ENCODE data around the gene TRAFD1.

TRAFD1 gene

GRCh38 chr12:112185093-112185923, 59.9 kb downstream of the TRAFD1 start:
- no peak for TF ChIP-seq ZNF274 (IDR thresholded peaks at IDR 0.05; ENCODE audit: low read depth, low read length)
- H3K4me3 ChIP-seq (ENCODE audit: low read length): no peak overlapping the region

- no peak for TF ChIP-seq ZNF274 (IDR thresholded peaks at IDR 0.05; ENCODE audit: low read depth, low read length)
- H3K4me3 ChIP-seq (ENCODE audit: low read length): no peak overlapping the region
Observed at GRCh38 chr12:112188130-112188830, 62.9 kb downstream of the TRAFD1 start.

DNA sequence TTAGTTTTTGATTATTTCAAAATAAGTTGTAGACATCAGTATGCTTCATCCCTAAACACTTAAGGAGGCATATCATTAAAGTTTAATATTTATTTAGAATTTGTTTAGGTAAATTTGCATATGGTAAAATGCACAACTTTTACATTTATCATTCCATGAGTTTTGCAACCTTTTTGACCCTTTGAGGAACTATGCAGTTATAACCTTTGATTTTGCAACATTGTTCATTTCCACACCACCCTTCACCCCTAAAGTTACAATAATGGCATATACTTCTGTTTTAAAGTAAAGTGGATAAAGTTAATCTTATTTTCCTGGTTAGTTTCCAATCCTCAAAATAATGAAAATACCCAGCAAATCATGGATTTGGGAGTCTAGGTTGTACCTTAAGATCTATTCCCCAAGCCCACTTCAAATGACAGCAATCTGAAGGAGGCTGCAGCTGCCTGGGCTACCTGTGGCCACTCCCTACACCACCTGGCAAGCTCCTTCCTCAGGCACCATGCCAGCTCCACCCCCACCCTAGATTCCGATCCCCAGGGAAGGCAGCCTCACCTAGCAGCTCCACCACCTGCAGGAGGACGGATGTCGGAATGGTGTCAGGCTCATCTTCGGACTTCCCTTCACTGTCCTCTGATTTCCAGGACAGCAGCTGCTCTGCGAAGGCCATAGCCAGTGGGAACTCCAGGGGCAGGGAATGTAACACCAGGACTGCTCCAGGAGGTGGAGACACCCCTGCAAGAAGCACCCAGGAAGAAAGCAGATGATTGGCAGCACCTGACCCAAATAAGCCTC, 65.1 kb downstream of the TRAFD1 start:
- TF ChIP-seq ZNF274 (IDR thresholded peaks at IDR 0.05; ENCODE audit: low read depth, low read length): no peak
- no peak overlapping the region for H3K4me3 ChIP-seq (ENCODE audit: low read length)

GRCh38 chr12:112191201-112191600, 65.8 kb downstream of the TRAFD1 start:
- H3K4me3 ChIP-seq (ENCODE audit: low read length): no peak overlapping the region
- TF ChIP-seq ZNF274 (IDR thresholded peaks at IDR 0.05; ENCODE audit: low read depth, low read length): no peak

- H3K4me3 ChIP-seq (ENCODE audit: low read length): no peak overlapping the region
- TF ChIP-seq ZNF274 (IDR thresholded peaks at IDR 0.05; ENCODE audit: low read depth, low read length): no peak
Observed at GRCh38 chr12:112191840-112192321, 66.5 kb downstream of the TRAFD1 start.

- no peak overlapping the region for H3K4me3 ChIP-seq (ENCODE audit: low read length)
- no peak for TF ChIP-seq ZNF274 (IDR thresholded peaks at IDR 0.05; ENCODE audit: low read depth, low read length)
Observed at GRCh38 chr12:112192475-112192874, 67.1 kb downstream of the TRAFD1 start.

- no peak for TF ChIP-seq ZNF274 (IDR thresholded peaks at IDR 0.05; ENCODE audit: low read depth, low read length)
- no peak overlapping the region for H3K4me3 ChIP-seq (ENCODE audit: low read length)
Observed at GRCh38 chr12:112194601-112195247, 69.4 kb downstream of the TRAFD1 start.

DNA sequence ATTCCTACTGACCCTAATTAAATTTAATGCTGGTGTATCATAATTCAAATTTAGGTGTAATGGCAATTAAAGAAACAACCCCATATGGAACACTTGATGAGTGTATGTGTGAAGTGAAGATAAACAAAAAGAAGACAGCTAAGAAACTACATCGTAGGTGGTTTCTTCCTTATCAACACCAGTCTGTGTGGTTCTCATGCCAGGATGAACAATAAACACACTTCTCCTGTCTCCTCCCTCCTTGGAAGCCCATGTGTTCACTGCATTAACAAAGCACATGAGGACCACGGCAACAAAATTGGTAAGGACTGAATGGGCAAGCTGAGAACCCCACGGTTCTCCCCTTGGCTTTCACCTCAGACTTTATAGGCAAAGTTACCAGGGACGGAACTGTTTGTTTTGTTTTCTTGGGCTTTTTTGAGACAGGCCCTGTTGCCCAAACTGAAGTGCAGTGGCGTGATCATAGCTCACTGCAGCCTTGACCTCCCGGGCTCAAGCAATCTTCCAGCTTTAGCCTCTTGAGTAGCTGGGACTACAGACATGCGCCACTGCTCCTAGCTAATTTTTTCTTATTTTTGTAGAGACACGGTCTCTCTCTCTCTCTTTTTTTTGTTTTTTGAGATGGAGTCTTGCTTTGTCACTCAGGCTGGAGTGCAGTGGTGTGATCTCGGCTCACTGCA, 71.0 kb downstream of the TRAFD1 start:
- TF ChIP-seq ZNF274 (IDR thresholded peaks at IDR 0.05; ENCODE audit: low read depth, low read length): no peak

GRCh38 chr12:112198120-112198733, 72.9 kb downstream of the TRAFD1 start:
- H3K4me3 ChIP-seq (ENCODE audit: low read length): no peak overlapping the region
- TF ChIP-seq ZNF274 (IDR thresholded peaks at IDR 0.05; ENCODE audit: low read depth, low read length): no peak

More for the DNA sequence above, 71.0 kb downstream of the TRAFD1 start:
- no peak overlapping the region for H3K4me3 ChIP-seq (ENCODE audit: low read length)

GRCh38 chr12:112199136-112199535, 73.8 kb downstream of the TRAFD1 start:
- no peak for TF ChIP-seq ZNF274 (IDR thresholded peaks at IDR 0.05; ENCODE audit: low read depth, low read length)
- no peak overlapping the region for H3K4me3 ChIP-seq (ENCODE audit: low read length)
